ENCODE data around the gene RNF168. TPM values are rescaled to one million over a fixed set of nuclear protein-coding genes. Genes with fewer than 3 reads are reported as not detected.
A peak's percentile ranks its signal among the peaks of the same experiment; 100 is the strongest.
"Not testable (repeated sequence)": the region's sequence is repeated elsewhere in the genome, so short reads cannot be mapped to it uniquely, and the experiment has no call there.

The RNF168 gene
- total RNA-seq, 2 experiments from 2014 or later = 26.1 to 27.4 TPM

- H3K27ac Mint-ChIP-seq; ATAC-seq (ENCODE audit: poor library complexity); H3K36me3 Mint-ChIP-seq (ENCODE audit: low read depth); H3K9me3 Mint-ChIP-seq; H3K4me1 Mint-ChIP-seq (ENCODE audit: low read depth); H3K4me1 ChIP-seq (ENCODE audit: insufficient read depth, low read length); DNase-seq; H3K4me3 ChIP-seq (ENCODE audit: low read length); H3K36me3 ChIP-seq (ENCODE audit: insufficient read depth, low read length); H3K9me3 ChIP-seq (ENCODE audit: control insufficient read depth in 1 of 2, insufficient read depth in 1 of 2, low read length in 2 of 2); H3K27ac ChIP-seq (ENCODE audit: low read depth in 1 of 2, low read length in 2 of 2); POLR2A ChIA-PET; H3K27me3 ChIP-seq (ENCODE audit: control insufficient read depth in 1 of 2, insufficient read depth in 2 of 2, low read length in 2 of 2); H3K4me3 Mint-ChIP-seq; H3K27me3 Mint-ChIP-seq; intact Hi-C loops (cut with DNase I, micrococcal nuclease); CTCF ChIA-PET: not testable (repeated sequence)
Observed at GRCh38 chr3:196511108-196511507, 7.5 kb upstream of the RNF168 start.

GRCh38 chr3:196506687-196507086, 3.1 kb upstream of the RNF168 start:
- Mint-ChIP-seq H3K27ac (no peak overlapping the region), H3K36me3 (ENCODE audit: low read depth) (peaks cover 19% of the 10 kb centered on the region), H3K9me3 (peaks cover 6% of the 10 kb centered on the region)

GRCh38 chr3:196504556-196504955, 988 bp upstream of the RNF168 start:
- POLR2A ChIA-PET = interaction anchor here (1.6 to 4.0 kb wide), 3 partner anchors 72 to 438 kb away, joined by 4 to 29 read pairs (median 5); partner anchors contain the start of genes DYNLT2B, NCBP2 and UBXN7
- Histone ChIP-seq H3K27ac (ENCODE audit: low read depth in 1 of 2, low read length in 2 of 2) (peak overlapping the region; percentile 85 to 86), H3K4me3 (ENCODE audit: low read length) (no peak overlapping the region), H3K27me3 (ENCODE audit: control insufficient read depth in 1 of 2, insufficient read depth in 2 of 2, low read length in 2 of 2) (no peaks in the 10 kb centered on the region), H3K36me3 (ENCODE audit: insufficient read depth, low read length) (no peaks in the 10 kb centered on the region), H3K4me1 (ENCODE audit: insufficient read depth, low read length) (peaks cover 17% of the 10 kb centered on the region), H3K9me3 (ENCODE audit: control insufficient read depth in 1 of 2, insufficient read depth in 1 of 2, low read length in 2 of 2) (peaks cover 0 to 4% of the 10 kb centered on the region in 2 experiments)
- CTCF ChIA-PET = interaction anchor here (1.6 to 2.0 kb wide), 2 partner anchors 18 to 24 kb away, joined by 4 read pairs; no protein-coding TSS in a partner anchor
- no peaks in the 10 kb centered on the region for H3K27me3 Mint-ChIP-seq
- H3K27ac Mint-ChIP-seq = peak overlapping the region; percentile 96
- peak overlapping the region; percentile 99 for H3K4me3 Mint-ChIP-seq
- no peak for ATAC-seq (ENCODE audit: poor library complexity)
- peaks cover 34% of the 10 kb centered on the region for H3K36me3 Mint-ChIP-seq (ENCODE audit: low read depth)
- H3K9me3 Mint-ChIP-seq = peaks cover 6% of the 10 kb centered on the region
- H3K4me1 Mint-ChIP-seq (ENCODE audit: low read depth) = peaks cover 30% of the 10 kb centered on the region
- DNase-seq = peak in 1 of 14 experiments; percentile 22
- intact Hi-C loops (cut with DNase I, micrococcal nuclease) = loop anchor here in 1 of 2 experiments (10.0 kb wide), 1 partner anchor 430 kb away; no protein-coding TSS in a partner anchor
- no peak for TF ChIP-seq CTCF (IDR thresholded peaks at IDR 0.05)

More at GRCh38 chr3:196506687-196507086, 3.1 kb upstream of the RNF168 start:
- Histone ChIP-seq H3K36me3 (ENCODE audit: insufficient read depth, low read length) (no peaks in the 10 kb centered on the region), H3K4me3 (ENCODE audit: low read length) (no peak overlapping the region), H3K4me1 (ENCODE audit: insufficient read depth, low read length) (peaks cover 7% of the 10 kb centered on the region), H3K9me3 (ENCODE audit: control insufficient read depth in 1 of 2, insufficient read depth in 1 of 2, low read length in 2 of 2) (peaks cover 0 to 4% of the 10 kb centered on the region in 2 experiments), H3K27ac (ENCODE audit: low read depth in 1 of 2, low read length in 2 of 2) (no peak overlapping the region), H3K27me3 (ENCODE audit: control insufficient read depth in 1 of 2, insufficient read depth in 2 of 2, low read length in 2 of 2) (no peaks in the 10 kb centered on the region)
- ATAC-seq (ENCODE audit: poor library complexity) (no peak), DNase-seq (no peak)
- TF ChIP-seq CTCF (IDR thresholded peaks at IDR 0.05) = no peak
- Mint-ChIP-seq H3K27me3 (no peaks in the 10 kb centered on the region), H3K4me1 (ENCODE audit: low read depth) (peaks cover 11% of the 10 kb centered on the region), H3K4me3 (no peak overlapping the region)
- ChIA-PET POLR2A (no interaction called here), CTCF (interaction anchor here (1.2 kb wide), 1 partner anchor 22 kb away, joined by 4 read pairs; no protein-coding TSS in a partner anchor)
- intact Hi-C loops (cut with DNase I, micrococcal nuclease) = loop anchor here in 1 of 2 experiments (10.0 kb wide), 1 partner anchor 432 kb away; no protein-coding TSS in a partner anchor

- not testable (repeated sequence) for H3K36me3 ChIP-seq (ENCODE audit: insufficient read depth, low read length); H3K27me3 Mint-ChIP-seq; DNase-seq; H3K9me3 Mint-ChIP-seq; H3K27me3 ChIP-seq (ENCODE audit: control insufficient read depth in 1 of 2, insufficient read depth in 2 of 2, low read length in 2 of 2); H3K9me3 ChIP-seq (ENCODE audit: control insufficient read depth in 1 of 2, insufficient read depth in 1 of 2, low read length in 2 of 2); ATAC-seq (ENCODE audit: poor library complexity)
- H3K27ac Mint-ChIP-seq = peak overlapping the region; percentile 96
- POLR2A ChIA-PET = interaction anchor here (1.0 to 4.0 kb wide), 7 partner anchors 14 to 438 kb away, joined by 3 to 29 read pairs (median 5); partner anchors contain the start of genes DYNLT2B, FBXO45, NCBP2 and UBXN7
- intact Hi-C loops (cut with DNase I, micrococcal nuclease) = loop anchor here in 1 of 2 experiments (10.0 kb wide), 1 partner anchor 429 kb away; no protein-coding TSS in a partner anchor
- peak overlapping the region; percentile 99 for H3K4me3 Mint-ChIP-seq
- Histone ChIP-seq H3K27ac (ENCODE audit: low read depth in 1 of 2, low read length in 2 of 2) (peak overlapping the region; percentile 85 to 86), H3K4me1 (ENCODE audit: insufficient read depth, low read length) (peaks cover 22% of the 10 kb centered on the region), H3K4me3 (ENCODE audit: low read length) (peak overlapping the region; percentile 100)
- CTCF ChIA-PET = interaction anchor here (1.6 to 2.0 kb wide), 2 partner anchors 18 to 25 kb away, joined by 4 read pairs; no protein-coding TSS in a partner anchor
- H3K36me3 Mint-ChIP-seq (ENCODE audit: low read depth) = peaks cover 39% of the 10 kb centered on the region
- H3K4me1 Mint-ChIP-seq (ENCODE audit: low read depth) = peaks cover 35% of the 10 kb centered on the region
Observed at GRCh38 chr3:196504077-196504398, 470 bp upstream of the RNF168 start.

Data from CD4-positive, alpha-beta T cell (primary cell).